T1000 (cell line): Measurements from ENCODE around the gene ZNF581.

ENCODE experiments used
- DNase-seq: peaks from one replicate; lab custom pipeline; 2025; ENCODE audit warnings: mixed read lengths; lab: John Stamatoyannopoulos, UW

ZNF581 gene

GRCh38 chr19:55626350-55626749, 17.1 kb upstream of the ZNF581 start:
- DNase-seq = no peak

GRCh38 chr19:55632463-55632834, 11.0 kb upstream of the ZNF581 start:
- DNase-seq = peak; percentile 71

- DNase-seq = no peak
Observed at GRCh38 chr19:55633861-55634260, 9.6 kb upstream of the ZNF581 start.

- DNase-seq = no peak
Observed at GRCh38 chr19:55635334-55635717, 8.1 kb upstream of the ZNF581 start.

GRCh38 chr19:55635856-55636440, 7.5 kb upstream of the ZNF581 start:
- DNase-seq = no peak

GRCh38 chr19:55636723-55637122, 6.7 kb upstream of the ZNF581 start:
- DNase-seq = no peak

- DNase-seq = no peak
Observed at GRCh38 chr19:55637534-55637933, 5.9 kb upstream of the ZNF581 start.

- peak; percentile 6 for DNase-seq
Observed at GRCh38 chr19:55638864-55639359, 4.5 kb upstream of the ZNF581 start.

GRCh38 chr19:55640043-55640576, 3.3 kb upstream of the ZNF581 start:
- DNase-seq = no peak

- peak; percentile 58 for DNase-seq
Observed at GRCh38 chr19:55640577-55641425, 2.6 kb upstream of the ZNF581 start, which contains the start of gene ZNF580. ZNF580 (plus strand) TSS chr19:55641002; CDS start chr19:55642509, 1,507 bp downstream.

GRCh38 chr19:55641426-55642152, 1.9 kb upstream of the ZNF581 start:
- no peak for DNase-seq

- no peak for DNase-seq
Observed at GRCh38 chr19:55642153-55643002, 1.1 kb upstream of the ZNF581 start.

GRCh38 chr19:55643887-55644176, 383 bp downstream of the ZNF581 start:
- no peak for DNase-seq

- DNase-seq = no peak
Observed at GRCh38 chr19:55644191-55644833, 863 bp downstream of the ZNF581 start.

GRCh38 chr19:55644842-55645511, 1.5 kb downstream of the ZNF581 start:
- DNase-seq = no peak

GRCh38 chr19:55645512-55645881, 2.0 kb downstream of the ZNF581 start:
- no peak for DNase-seq

GRCh38 chr19:55646889-55647731, 3.7 kb downstream of the ZNF581 start:
- no peak for DNase-seq

- DNase-seq = peak; percentile 45
Observed at GRCh38 chr19:55647732-55648584, 4.5 kb downstream of the ZNF581 start, which contains the start of gene CCDC106. CCDC106 (plus strand) TSS chr19:55648212; CDS start chr19:55649047, 835 bp downstream.
